ENCODE data around the gene PRM1.

GRCh38 chr16:11240636-11241473 is 40.3 kb downstream of the PRM1 start:
- TF ChIP-seq, protein P1, sequence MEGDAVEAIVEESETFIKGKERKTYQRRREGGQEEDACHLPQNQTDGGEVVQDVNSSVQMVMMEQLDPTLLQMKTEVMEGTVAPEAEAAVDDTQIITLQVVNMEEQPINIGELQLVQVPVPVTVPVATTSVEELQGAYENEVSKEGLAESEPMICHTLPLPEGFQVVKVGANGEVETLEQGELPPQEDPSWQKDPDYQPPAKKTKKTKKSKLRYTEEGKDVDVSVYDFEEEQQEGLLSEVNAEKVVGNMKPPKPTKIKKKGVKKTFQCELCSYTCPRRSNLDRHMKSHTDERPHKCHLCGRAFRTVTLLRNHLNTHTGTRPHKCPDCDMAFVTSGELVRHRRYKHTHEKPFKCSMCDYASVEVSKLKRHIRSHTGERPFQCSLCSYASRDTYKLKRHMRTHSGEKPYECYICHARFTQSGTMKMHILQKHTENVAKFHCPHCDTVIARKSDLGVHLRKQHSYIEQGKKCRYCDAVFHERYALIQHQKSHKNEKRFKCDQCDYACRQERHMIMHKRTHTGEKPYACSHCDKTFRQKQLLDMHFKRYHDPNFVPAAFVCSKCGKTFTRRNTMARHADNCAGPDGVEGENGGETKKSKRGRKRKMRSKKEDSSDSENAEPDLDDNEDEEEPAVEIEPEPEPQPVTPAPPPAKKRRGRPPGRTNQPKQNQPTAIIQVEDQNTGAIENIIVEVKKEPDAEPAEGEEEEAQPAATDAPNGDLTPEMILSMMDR (IDR thresholded peaks at IDR 0.05): no peak
- TF ChIP-seq SMC3 (IDR thresholded peaks at IDR 0.05) (no peak), KDM1A (IDR thresholded peaks at IDR 0.05; ENCODE audit: low read depth) (no peak)
